ENCODE measurements around the gene HLF.

Gene HLF

DNA sequence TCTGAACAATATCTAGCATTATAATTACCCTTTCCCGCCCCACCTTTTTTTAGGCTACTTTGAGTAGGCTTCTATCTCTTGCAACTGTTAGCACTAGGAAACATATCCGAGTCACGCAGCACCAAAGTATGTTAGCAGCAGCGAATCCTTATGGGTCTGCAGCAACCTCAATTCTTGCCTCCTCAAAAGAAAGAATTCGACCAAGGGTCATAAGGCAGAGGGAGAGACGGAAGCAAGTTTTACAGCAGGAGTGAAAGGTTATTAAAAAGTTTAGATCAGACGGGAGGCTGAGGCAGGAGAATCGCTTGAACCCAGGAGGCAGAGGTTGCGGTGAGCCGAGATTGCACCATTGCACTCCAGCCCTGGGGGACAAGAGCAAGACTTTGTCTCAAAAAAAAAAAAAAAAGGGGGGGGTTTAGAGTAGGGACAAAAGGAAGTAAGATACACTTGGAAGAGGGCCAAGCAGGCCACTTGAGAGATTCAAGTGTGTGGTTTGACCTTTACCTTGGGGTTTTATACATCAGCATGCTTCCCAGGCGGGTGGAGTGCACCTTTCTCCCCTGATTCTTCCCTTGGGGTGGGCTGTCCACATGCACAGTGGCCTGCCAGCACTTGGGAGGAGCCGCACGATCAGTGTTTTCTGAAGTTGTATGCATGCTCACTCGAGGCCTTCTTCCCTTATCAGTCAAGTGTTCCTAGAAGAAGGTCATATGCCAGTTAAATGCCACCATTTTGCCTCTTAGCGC is 67.7 kb downstream of the HLF start:
- DNase-seq (ENCODE audit: low read depth), result no peak

DNA sequence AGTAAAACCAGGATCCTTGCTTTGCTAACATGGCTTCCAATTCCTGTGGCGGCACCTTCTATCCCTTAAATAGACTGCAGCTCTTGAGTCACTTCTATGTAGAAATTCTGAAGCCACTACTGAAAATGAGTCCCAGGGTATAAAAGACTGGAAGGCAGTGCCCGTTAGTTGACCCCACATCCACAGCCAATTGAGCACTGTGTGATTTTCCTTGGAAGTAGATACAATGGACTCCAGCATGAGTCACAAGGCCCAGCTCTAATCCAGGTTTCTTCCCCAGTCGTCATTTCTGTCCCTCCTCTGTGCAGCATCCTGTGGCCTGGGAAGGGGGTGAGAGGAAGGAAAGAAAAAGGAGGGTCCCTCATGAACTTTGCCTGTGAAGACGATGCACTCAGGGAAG is 69.5 kb downstream of the HLF start:
- DNase-seq (ENCODE audit: low read depth), result peak; percentile 22

DNA sequence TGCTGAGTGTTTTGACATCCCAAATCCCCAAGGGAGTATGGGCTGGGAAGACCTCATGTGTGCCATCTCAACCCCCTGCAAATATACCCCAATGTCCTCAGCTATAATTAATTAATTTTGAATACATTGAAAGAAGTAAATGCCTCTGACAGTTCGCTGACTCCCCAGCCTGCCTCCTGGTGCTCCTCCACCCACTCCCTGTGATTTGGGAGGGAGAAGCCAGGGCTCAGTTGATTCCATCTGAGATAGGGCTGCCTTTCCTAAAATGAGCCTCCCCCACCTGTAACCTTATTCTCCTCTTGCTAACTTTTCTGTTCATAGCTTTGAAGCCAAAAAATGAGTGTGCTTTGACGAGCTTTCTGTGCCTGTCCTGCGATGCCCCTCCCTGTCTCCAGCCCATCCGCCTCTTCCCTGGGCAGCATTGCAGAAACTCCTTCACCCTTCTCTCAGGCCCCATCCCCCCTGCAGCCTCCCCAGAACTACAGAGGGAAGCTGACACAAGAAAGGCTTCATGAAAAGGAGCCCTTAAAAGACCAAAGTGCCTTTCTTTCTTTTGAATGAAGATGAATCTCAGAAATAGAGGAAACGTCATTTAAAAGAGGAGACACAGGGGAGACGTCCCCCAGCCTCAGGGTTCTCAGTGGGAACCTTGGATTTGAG is 70.3 kb downstream of the HLF start:
- no peak for DNase-seq (ENCODE audit: low read depth)

DNA sequence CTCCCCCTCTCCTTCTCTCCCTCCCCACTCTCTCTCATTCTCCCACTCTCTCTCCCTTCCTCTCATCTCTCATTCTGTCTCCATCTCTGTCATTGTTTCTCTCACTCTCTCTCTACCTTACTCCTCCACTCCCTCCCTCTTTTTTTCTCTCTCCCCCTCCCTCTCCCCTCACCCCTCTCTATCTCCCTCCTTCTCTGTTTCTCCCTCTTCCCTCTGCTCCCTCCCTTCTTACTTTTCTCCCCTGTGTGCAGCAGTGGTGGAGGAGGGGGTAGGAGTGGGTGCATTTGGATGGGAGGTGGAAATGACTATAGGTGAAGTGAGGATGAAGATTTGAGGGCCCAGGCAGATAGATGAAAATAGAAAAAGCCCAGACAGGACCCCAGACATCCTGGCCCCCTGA is 70.9 kb downstream of the HLF start:
- no peak for DNase-seq (ENCODE audit: low read depth)

DNA sequence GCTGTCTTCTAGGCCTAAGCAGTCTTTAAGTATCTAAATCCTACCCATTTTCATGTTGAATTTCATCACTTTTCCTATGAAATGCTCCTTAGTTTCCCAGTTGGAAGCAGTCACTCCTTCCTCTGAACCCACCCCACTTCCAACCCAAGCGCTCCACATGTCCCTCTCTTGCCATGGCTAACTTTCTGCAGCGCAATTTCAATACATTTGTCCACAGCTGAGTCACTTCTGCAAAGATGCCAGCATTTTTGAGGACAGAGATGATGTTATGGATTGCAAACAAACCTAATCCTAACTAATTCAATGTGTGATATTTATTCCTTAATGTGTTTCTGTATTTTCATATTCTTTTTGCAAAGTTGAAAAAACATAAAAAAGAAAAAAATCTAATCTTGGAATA is 71.7 kb downstream of the HLF start:
- no peak for DNase-seq (ENCODE audit: low read depth)

DNA sequence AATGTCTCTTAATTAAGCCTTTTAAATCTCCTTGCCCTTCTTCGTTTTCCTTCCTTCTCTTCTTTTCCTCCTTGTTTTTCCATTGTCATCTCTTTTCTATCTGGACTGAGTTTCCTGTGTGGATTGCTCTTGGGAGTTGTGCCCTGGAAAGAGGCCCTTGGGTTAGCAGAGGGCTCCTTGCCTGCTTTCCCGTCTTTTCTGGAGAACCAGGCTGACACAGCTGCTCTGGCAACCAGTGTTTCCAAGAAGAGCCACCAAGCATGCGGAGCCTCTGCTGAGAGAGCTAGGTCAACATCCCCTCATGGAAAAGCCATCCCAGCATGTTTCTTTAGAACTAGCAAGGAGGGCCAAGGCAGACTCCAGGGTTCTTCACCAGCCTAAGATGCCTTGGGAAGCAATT is 75.4 kb downstream of the HLF start:
- DNase-seq (ENCODE audit: low read depth), result no peak

DNA sequence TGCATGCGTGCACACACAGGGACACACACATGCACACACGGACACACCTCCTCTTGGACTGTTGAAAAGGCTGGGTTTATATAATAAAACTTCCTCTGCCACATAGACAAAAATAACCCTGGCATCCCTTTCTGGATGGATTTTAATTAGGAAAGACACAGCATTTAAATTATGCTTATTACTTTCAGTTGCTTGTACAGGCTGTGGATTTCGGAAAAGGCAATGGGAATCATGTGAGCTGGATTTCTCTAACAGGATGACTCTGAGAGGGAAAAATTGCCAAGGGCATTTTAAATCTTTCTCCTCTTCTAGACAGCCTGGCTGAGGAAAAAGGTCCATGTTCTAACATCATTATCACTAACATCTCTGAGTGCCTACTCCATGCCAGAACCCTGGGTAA is 75.9 kb downstream of the HLF start:
- DNase-seq (ENCODE audit: low read depth), result no peak

DNA sequence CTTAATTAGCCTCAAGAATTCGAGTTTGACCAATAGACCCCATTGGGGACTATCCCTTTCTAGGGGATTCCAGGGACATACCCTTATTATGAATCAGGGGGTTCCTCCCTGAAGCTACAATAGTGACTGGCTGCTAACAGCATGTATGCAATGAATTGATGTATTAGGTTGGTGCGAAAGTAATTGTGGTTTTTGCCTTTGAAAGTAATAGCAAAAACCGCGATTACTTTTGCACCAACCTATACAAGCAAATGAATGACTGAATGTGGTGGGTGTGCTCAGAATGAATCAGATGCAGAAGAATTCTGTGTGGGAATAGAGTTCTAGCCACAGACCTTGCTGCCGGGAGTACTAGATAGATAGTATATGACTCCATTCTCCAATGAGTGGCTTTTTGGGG is 76.7 kb downstream of the HLF start:
- DNase-seq (ENCODE audit: low read depth), result peak; percentile 48

DNA sequence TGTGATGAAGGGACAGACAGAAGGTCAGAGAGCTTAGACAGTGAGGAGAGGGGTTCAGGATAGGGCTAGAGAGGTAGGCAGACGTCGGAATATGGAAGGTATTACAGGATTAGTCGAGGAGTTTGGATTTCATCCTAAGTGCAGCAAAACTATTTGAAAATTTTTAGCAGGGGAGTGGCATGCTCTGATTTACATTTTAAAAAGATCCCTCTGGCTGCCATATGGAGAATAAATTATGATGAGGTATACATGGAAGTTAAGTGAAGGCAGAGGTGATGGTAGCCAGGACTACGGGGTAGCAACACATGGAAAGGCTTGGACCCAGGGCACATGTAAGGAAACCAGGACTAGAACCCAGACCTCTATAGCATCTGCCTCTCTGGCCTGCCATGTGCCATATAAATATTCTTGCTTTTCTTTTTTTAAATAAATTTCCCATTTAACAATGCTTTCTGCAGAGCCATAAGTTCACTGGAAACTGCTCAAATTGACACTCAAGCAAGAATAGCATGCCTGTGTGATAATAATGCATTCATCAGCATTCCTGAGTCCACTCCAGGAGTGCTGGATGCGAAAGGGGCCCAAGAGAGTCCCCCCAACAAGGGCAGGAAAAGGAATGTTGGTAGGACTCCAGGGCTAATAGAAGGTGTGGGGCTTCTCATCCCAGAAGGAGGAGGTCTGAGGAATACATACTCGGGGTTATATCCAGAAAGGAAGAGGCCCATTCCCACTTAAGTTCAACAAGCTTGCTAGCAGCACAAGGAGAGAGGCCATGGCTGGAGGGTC is 78.2 kb downstream of the HLF start:
- no peak for DNase-seq (ENCODE audit: low read depth)

DNA sequence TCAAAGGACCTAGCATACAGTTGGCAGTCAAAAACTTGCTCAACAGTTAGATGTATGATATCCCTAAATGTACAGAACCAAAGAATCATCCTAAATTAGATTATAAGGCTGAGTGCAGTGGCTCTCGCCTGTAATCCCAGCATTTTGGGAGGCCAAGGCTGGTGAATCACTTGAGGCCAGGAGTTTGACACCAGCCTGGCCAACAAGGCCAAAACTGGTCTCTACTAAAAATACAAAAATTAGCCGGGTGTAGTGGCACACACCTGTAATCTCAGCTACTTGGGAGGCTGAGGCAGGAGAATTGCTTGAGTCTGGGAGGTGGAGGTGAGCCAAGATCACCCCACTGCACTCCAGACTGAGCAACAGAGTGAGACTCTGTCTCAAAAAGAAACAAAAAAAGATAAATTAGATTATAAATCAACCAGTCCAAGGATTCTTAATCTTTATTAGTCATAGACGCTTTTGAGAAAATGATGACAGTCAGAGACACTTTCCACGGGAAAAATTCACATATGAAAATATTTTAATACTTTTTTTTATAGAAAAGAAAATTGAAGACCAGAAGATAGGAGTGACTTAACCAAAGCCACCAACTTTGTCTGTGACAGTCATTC is 79.2 kb downstream of the HLF start:
- DNase-seq (ENCODE audit: low read depth), result no peak

DNA sequence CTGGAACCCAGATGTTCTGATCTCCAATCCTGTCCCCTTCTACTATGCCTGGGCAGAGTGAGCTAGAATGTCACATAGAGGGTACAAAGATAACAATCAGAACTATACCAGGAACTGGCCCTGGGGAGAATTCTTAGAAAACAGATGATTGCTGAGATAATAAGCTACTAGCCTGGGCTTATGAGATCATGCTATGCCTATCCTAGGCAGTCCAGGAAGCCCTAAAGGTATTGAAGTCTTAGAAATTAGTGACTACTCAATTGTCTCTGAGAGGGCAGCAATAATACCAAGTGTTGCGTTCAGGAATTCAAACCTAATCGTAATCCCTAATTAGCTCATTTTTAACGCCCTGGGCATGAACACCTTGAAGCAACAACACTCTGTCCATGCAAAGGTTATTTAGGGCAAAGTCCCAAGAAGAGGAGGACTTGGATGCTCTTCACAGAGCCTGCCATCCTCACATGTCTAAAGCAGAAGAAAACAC is 79.8 kb downstream of the HLF start:
- no peak for DNase-seq (ENCODE audit: low read depth)

DNA sequence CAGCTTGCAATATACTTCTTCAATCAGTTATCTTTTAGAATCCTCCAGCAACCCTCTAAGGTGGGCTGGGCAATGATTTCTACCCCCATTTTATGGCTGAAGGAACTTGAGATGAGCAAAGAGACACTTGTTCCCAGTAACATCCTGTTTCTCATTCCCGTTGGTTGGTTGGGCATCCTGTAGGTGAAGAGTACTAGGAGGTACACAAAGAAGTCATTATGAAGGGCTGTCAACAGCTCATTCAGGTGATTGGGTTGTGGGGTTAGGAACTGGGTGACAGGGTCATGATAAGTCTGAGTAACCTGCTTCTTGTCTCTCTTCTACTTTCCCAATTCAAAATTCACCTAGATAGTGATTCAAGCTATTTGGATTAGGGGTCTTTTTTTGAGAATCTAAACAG is 80.4 kb downstream of the HLF start:
- DNase-seq (ENCODE audit: low read depth), result no peak

DNA sequence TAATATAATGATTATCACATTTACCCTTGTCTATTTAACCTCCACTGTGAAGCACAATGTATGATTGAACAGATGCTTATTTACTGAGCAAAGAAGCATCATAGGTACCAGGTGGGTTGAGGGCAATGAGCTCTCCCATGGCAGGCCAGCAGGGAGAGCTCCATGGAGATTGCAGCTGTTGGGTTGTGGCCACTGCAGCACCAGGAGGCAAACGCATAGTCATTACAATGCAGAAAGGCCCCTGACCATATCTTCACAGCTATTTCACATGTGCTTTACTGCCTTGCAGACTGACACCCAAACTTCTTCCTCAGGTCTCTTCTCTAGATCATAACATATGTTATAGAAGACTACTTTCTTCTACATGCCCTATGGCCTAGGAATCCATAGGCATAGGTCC is 81.9 kb downstream of the HLF start:
- no peak for DNase-seq (ENCODE audit: low read depth)

DNA sequence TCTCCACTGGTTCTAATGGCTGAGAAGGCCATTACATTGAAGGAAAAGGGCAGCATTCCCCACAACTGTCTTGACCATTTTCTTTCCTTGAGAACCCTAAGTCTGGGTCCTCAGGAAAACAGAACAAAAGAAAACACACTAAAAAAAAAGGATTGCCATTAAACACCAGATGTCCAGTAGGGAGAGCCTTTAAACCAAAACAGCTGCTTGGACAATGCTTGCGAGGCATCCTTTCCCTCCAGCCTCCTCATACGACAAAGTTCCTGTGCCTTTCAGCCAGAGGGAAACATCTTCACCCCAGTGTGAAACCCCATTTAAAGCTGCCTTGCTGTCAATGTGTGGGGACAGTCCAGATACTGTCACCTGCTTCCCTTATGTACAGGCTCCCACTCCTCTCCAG is 82.6 kb downstream of the HLF start:
- no peak for DNase-seq (ENCODE audit: low read depth)

DNA sequence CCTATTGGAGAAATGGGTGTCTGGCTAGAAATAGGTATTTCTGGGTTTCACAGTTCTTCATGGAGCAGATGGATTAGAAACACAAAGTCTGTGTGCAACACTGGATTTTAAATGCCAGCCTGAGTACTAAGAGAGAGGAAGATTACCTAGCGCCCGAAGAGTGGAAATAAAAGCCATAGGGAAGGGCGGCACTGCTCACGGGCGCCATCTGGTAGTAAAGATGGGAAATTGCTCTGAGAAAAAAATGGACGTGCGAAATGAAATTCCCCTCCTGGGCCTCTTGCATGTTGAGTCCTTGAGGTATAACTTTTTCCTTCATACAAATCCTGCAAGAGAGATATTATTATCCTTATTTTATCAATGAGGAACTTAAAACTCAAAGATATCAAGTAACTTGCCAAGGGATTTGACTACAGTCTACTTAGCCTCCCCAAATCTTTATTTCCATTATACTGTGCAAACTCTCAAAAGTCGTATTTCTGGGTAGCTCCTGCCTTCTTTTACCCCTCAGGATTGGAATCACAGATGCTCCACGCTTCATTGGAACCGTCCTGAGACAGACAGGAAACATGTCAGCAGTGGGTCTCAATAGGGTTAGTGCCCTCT is 84.1 kb downstream of the HLF start:
- DNase-seq (ENCODE audit: low read depth), result peak; percentile 68

DNA sequence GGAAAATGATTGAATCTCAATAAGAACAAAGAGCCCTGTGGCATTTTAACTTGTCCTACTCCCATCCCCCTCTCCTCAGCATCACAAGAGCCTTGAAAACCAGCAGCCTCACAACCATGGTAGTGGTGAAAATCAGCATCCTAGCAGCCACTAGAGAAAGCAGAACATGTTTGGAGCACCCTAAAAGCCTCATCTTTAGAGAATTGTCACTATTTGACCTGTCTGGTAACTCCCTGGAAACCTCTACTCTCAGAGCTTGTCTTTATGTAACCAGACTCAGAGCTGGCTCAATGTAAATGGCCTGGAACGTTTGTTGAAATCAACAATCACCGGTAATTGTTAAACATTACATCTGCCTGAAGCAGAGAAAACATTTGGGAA is 86.1 kb downstream of the HLF start:
- DNase-seq (ENCODE audit: low read depth), result no peak

DNA sequence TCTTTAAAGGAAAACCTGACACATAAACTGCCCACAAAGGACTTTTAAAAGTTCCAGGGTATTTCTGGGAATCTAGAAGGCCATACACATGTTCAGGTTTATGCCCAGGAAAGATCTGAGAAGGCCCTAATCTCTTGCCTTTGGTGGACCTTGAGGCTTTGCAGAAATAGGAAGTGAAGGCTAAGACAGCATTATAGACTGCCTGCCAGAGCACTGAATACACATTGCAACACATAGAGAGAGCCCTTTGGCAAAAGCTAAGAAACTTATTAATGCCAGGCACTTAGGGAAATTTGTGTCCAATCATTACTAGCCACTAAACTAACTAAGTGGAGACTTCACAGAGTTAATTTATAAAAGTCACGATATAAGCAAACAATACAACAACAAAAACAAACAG is 86.5 kb downstream of the HLF start:
- no peak for DNase-seq (ENCODE audit: low read depth)

DNA sequence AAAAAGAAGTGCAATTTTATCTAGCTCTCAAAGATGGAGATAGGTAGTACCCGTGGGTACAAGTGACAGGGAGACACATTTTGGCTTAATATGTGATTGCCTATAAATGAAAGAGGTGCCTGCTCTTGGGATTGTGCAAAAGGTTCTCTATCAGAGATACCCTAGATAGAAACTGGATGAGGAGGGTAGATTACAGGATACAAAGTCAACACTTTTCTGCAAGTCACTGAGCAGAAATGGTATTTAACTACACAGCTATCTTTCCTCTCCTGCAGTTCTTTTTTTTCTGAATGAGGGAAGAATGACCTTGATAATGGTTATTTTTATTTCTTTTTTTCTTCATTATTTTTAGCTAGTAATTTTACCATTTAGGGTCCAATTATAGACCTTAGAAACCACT is 89.2 kb downstream of the HLF start:
- no peak for DNase-seq (ENCODE audit: low read depth)

DNA sequence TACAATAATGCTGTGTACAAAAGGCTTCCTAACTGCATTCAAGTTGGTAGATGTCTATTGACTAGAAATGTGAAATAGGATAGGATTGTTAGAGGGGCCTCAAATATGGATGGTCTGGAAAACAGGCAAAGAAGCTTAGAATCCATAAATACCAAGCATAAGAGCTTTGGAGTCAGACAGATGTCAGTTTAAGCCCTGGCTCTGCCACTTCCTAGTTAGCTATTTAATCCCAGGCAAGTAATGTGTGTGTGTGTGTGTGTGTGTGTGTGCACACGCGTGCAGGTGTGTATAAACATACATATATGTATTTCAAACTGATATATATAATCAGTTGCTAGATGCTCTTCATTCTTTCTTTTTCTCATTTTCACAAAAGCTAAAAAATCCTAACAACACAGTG is 90.2 kb downstream of the HLF start:
- DNase-seq (ENCODE audit: low read depth), result no peak

DNA sequence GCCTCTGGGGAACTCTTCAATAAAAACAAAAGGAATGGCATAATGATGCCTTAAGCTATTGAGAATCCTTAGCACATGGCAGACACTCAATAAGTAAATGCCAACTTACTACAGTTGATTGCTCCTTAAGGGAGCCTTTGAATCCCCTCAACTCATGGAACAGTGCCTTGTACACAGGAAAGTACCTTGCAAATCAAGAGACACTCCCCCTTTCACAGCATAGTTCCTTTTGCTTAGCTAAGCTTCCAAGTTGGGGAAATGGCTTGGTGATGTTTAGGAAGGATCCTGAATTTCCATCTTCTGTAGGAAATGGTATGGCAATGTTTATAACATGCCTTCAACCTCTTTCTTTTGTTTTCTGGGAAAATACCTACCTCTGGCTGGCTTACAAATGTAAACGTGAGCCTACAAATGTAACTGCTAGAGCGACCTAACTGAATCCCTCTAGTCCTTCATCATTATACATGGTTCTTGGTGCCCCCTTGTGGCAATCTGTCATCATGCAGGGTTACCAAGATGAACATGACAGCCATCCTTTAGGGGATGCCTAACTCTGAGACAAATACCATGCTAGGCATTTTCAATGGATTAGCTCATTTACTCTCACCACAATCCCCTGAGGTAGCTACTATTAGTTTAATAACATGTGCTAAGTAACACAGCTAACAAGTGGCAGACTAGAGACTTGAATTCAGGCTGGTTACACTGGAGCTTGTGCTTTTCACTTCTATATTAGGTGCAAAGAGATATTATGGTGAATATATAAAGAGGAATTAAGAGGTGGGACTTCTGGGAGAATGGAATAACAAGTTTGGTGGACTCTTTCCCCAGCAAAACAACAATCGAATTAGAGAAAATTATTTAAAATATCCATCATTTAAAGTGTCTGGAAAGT is 91.9 kb downstream of the HLF start:
- peak; percentile 83 for DNase-seq (ENCODE audit: low read depth)

DNA sequence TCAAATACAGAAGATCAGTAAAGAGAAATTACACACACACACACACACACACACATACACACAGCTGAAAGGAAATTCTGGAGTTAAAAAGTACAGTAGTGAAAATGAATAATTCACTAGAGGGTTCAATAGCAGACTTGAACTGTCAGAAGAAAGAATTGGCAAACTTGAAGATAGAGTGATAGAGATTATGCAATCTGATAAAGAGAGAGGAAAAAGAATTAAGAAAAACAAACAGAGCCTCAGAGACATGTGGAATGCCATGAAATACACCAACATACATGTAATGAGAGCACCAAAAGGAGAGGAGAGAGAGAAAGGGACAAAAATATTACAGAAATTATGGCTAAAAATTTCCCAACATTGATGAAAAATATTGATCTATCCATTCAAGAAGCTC is 96.2 kb downstream of the HLF start:
- DNase-seq (ENCODE audit: low read depth), result no peak
